Motor neuron (in vitro differentiated cells): ENCODE data around the gene VSTM4. TPM values are rescaled to one million over a fixed set of nuclear protein-coding genes. Genes with fewer than 3 reads are reported as not detected.

ENCODE experiments used
- ATAC-seq, 8 experiments: fragments of 200-7000 bp; cut with Tn5 transposase; replicated peaks in 6 of 8; 2 replicates each; pipeline ENCODE4 v1.8.0; 2021; ENCODE audit warnings: mild to moderate bottlenecking in 8 of 8, moderate library complexity in 8 of 8
- H3K27ac ChIP-seq, 2 donors: fragments of 250-450 bp; sonication (Bioruptor Pico); 2 replicates each; pipeline ENCODE4 v1.9.0; 2021; ENCODE audit warnings: antibody characterized with exemption in 2 of 2, mild to moderate bottlenecking in 2 of 2, moderate library complexity in 1 of 2
- H3K4me1 ChIP-seq, 2 donors: fragments of 250-450 bp; sonication (Bioruptor Pico); replicated peaks in 1 of 2; 2 replicates each; pipeline ENCODE4 v1.6.1; 2021; ENCODE audit warnings: antibody characterized with exemption in 2 of 2, mild to moderate bottlenecking in 2 of 2, moderate library complexity in 1 of 2
- H3K4me3 ChIP-seq, 5 donors: fragments of 250-450 bp; sonication (Bioruptor Pico); 2 replicates each; pipeline ENCODE4 v1.9.0; 2021; ENCODE audit warnings: antibody characterized with exemption in 5 of 5, mild to moderate bottlenecking in 5 of 5, moderate library complexity in 4 of 5
- WGBS, 10 experiments: fragments of 450-650 bp; shearing (Covaris generic); methylation state at CpG; one replicate each; pipeline ENCODE4 v1.0.0; 2022; 5-methylcytosine and 5-hydroxymethylcytosine counted together
- in situ Hi-C, 9 experiments: fragments of 400-800 bp; cut with MboI; loops; one replicate each; pipeline ENCODE4 v1.15.0; 2021; ENCODE audit warnings: low sequenced_read_pairs in 9 of 9, low pct_unique_long_range_greater_than_20kb in 2 of 9; ENCODE audit not compliant: unreplicated experiment in 9 of 9
- total RNA-seq, 8 experiments: library from RNA; unstranded; fragments of 300-600 nt; gene quantifications; 2 replicates each; pipeline versions ENCODE4 v1.2.3 to v1.2.4, GENCODE V29; 2022

Gene VSTM4
- total RNA-seq, 8 experiments from 2014 or later: 0.24 to 19.0 (median 2.0) TPM

DNA sequence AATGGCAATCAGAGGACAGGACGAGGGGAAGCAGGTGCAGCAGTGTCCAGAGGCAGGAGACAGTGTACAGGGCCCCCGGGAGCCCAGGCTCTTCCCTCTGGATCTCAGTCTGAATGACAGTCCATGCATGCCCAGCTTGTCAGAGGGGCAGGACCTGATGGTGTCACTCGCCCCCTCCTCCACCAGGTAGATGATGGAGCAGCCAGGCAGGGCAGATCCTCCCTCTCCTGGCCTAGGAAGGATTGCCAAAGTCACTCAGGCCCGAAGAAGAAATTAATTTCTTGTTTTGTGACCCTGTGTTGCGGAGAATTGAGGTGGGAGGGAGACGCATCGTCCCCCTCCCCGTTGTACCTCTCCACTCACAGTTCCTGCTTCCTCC lies 4.0 kb downstream of the VSTM4 start:
- no peak overlapping the region for H3K4me3 ChIP-seq
- ATAC-seq: no peak
- in situ Hi-C loops: no loop called here
- 20 to 89% (median 82%) methylated on average over 1 to 5 of the region's 8 CpGs; no CpG with 5 or more reads in 4 of the 10 experiments for WGBS, 10 experiments
- H3K4me1 ChIP-seq: peaks cover 3 to 7% of the 10 kb centered on the region in 2 donors
- H3K27ac ChIP-seq: no peak overlapping the region

DNA sequence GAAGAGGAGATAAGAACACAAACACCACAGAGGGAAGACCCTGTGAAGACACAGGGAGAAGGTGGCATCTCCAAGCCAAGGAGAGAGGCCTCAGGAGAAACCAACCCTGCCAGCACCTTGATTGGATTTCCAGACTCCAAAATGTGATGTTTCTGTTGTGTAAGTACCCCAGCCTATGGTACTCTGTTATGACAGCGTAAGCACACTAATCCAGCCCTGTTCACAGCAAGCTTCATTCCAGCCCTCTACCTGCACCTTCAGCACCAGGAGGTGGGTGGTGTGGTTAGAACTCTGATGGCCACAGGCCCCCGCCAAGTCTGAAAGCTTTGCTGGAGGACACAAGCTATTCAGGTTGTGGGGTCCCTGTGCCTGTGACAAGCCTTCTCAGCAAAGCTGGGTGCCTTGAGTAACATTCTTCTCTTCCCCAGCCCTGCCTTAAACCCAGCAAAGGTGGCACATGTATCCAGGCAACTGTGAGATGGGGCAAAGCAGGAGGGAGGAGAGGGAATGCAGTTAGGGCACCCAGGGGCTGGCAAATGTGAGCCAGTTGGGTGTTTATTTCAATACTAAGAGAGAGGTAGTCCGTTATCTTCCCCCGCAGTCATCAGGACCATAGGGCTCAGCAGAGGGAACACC lies 4.5 kb downstream of the VSTM4 start:
- no peak for ATAC-seq

DNA sequence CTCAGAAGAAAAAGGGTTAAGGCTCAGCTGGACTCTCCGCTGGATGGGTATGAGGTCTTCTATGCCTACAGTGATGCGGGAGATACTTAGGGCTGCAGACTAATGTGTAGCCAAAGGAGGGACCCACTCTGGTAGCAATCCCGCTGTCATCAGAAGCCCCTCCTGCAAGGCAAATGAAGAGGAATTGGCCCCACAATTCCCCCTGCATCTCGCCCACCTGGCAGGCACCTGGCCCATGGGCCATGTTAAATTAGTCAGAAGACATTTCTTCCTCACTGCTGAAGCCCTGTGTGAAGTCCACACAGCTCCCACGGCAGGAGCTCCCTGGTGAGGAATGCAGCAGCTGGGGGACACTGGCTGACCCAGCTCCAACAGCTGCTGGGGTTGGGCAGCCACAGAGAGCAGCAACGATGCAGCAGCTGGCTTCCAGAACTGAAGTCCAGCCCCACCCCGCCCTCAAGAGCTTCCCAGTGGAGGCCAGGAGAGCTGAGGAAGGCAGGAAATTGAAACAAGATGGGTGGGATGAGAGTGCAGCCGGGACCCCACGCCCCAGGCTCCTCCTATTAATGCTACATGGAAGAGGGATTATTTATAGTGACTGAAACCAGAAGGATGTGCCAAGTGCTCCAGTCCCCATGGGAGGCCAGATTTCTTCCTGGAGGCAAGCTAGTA lies 5.5 kb downstream of the VSTM4 start:
- in situ Hi-C loops: no loop called here
- Histone ChIP-seq H3K4me1 (peaks cover 3 to 7% of the 10 kb centered on the region in 2 donors), H3K4me3 (no peak overlapping the region), H3K27ac (no peak overlapping the region)
- peak in 7 of 8 experiments; percentile 15 to 98 (median 51) for ATAC-seq
- 0 to 100% (median 77%) methylated on average over 1 to 6 of the region's 9 CpGs for WGBS, 10 experiments

More for the DNA sequence above, 4.5 kb downstream of the VSTM4 start:
- H3K27ac ChIP-seq: no peak overlapping the region
- no peak overlapping the region for H3K4me3 ChIP-seq
- in situ Hi-C loops: no loop called here
- WGBS, 10 experiments: 70 to 100% (median 100%) methylated on average over 1 to 4 of the region's 4 CpGs; no CpG with 5 or more reads in 1 of the 10 experiments
- peaks cover 3 to 7% of the 10 kb centered on the region in 2 donors for H3K4me1 ChIP-seq

DNA sequence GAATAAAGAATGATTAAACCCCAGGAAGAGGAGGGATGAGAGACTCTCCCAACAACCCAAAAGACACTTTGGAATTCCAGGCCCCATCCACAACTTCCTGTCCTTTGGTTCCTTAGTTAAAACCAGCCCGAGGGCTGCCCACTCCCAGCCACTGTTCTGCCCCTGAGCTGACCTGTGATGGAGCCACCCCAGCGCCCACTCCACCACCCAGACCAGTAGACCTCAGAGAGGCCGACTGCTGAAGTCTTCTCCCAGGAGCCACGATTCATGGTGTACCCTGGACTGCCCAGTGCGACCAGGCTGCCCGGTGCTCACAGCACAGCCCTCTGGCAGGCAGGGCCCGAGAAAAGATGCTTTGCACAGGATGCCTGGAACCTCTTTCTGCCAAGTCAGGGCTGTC lies 6.7 kb downstream of the VSTM4 start:
- no peak for ATAC-seq
- H3K4me3 ChIP-seq: no peak overlapping the region
- H3K27ac ChIP-seq: no peak overlapping the region
- peaks cover 3 to 7% of the 10 kb centered on the region in 2 donors for H3K4me1 ChIP-seq
- WGBS, 10 experiments: 80 to 100% (median 100%) methylated on average over 1 of the region's 7 CpGs; no CpG with 5 or more reads in 6 of the 10 experiments
- in situ Hi-C loops: no loop called here

DNA sequence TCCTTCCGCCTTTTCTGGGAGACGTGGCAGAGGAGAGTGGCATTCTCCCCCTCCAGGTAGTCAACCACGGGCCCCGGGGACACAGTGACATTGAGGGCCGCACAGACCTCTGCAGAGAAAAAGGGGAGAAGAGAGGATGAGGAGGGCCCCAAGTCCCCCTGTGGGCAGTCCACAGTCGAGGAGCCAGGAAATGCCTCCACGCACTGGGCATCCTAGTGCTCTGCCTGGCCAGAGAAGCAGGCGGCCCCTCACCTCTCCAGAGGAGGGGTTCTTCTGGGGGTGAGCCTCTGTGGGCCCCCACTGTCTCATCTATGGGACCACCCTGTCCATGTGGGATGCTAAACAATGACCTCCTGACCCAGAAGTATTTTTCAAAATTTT lies 7.4 kb downstream of the VSTM4 start:
- Histone ChIP-seq H3K4me1 (peaks cover 3 to 7% of the 10 kb centered on the region in 2 donors), H3K4me3 (no peak overlapping the region), H3K27ac (no peak overlapping the region)
- in situ Hi-C loops: no loop called here
- ATAC-seq: no peak
- WGBS, 10 experiments: 74 to 100% (median 100%) methylated on average over 1 to 5 of the region's 8 CpGs; no CpG with 5 or more reads in 7 of the 10 experiments

DNA sequence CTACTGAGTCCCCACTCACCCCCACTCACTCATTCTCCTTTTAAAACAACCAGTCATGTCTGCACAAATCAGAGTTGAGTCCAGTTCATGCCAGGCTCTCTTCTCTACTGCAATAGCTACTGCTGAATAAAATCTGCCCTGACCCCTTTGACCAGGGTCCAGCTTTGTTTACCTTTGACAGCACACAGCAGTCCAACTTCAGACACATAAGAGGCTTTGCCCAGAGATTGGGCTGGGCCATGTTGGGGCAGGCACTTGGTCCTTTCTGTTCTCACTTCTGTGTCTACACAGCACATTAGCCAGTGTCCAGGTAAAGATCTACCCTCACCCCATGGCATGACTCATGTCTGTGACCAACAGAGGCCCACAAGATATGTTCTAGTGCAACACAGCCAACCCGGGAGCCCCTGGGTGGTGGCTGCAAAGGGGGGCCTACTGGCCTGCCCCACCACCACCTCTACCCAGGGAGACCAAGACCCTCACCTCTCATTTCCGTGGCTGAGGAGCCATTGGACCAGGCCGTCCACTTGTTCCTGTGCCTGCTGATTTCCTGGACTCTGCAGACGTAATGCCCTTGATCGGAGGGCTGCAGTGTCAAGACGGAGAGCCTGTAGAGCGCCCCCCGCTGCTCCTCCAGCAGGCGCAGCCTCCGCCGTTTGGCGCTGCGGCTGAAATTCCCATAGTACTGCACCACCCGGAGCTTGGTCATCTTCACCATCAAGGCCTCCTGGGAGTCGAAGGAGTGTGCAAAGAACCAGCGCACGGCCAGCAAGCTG lies 8.0 kb downstream of the VSTM4 start:
- WGBS, 10 experiments: 86 to 100% (median 93%) methylated on average over 1 to 7 of the region's 17 CpGs; no CpG with 5 or more reads in 3 of the 10 experiments
- Histone ChIP-seq H3K4me1 (peaks cover 3 to 7% of the 10 kb centered on the region in 2 donors), H3K4me3 (no peak overlapping the region), H3K27ac (no peak overlapping the region)
- no peak for ATAC-seq
- in situ Hi-C loops: no loop called here

DNA sequence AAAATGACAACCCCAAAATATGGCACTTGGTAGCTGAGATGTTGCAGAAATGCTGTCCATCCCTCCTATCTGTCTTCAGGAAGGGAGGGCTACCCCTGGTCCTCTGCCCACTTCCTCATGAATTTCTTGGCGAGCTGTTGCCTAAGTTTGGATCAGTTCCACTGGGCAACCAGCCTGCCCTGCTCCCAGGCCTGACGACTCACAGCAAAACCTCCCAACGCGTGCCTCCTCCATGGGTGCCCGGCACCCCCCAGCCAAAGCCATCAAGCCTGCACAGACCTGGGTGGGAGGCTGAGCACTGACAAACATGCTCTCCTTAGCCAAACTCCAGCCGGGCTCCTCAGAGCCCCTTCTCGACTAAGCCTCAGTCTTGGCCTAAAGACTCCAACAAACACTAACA lies 8.9 kb downstream of the VSTM4 start:
- H3K27ac ChIP-seq: no peak overlapping the region
- 0 to 80% (median 49%) methylated on average over 1 to 2 of the region's 7 CpGs; no CpG with 5 or more reads in 6 of the 10 experiments for WGBS, 10 experiments
- no peak overlapping the region for H3K4me3 ChIP-seq
- peaks cover 3 to 7% of the 10 kb centered on the region in 2 donors for H3K4me1 ChIP-seq
- in situ Hi-C loops: no loop called here
- ATAC-seq: no peak

DNA sequence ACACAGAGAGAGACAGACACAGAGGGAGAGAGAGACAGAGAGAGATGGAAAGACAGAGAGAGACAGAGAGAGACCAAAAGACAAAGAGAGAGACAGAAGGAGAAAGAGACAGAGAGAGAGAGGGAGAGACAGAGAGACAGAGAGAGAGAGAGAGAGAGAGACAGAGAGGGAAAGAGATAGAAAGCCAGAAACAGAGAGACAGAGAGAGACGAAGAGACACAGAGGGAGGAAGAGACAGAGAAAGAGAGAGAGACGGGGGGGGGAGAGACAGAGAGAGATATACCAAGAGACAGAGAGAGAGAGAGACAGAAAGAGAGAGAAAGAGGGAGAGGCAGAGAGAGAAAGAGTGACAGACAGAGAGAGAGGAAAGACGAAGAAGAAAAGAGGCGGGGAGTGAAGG lies 10.2 kb downstream of the VSTM4 start:
- ATAC-seq: no peak

DNA sequence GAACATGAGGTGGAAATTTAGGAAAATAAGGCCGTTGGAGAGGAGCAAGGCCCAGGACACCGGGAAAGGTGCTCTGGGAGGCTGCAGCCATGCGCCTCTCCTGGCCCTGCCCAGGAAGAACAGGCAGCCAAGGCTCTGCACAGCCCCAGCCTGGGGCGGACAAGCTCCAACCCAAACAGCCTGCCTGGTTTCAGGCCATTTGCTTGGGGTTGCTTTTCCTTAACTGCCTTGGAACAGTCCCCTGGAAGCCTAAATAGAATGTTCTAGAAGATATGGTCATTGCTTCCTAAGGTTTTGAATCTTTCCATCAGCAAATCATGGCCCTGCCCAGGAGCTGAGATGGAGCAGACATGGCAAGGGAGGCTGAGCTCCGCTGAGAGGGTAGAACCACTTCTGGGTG lies 11.0 kb downstream of the VSTM4 start:
- peaks cover 1 to 6% of the 10 kb centered on the region in 2 donors for H3K4me1 ChIP-seq
- WGBS, 10 experiments: 50 to 100% (median 95%) methylated on average over 1 to 4 of the region's 5 CpGs; no CpG with 5 or more reads in 2 of the 10 experiments
- no peak overlapping the region for H3K27ac ChIP-seq
- in situ Hi-C loops: no loop called here
- no peak overlapping the region for H3K4me3 ChIP-seq
- ATAC-seq: peak in 1 of 8 experiments; percentile 13

More for the DNA sequence above, 10.2 kb downstream of the VSTM4 start:
- Histone ChIP-seq H3K27ac (no peak overlapping the region), H3K4me3 (no peak overlapping the region), H3K4me1 (peaks cover 3 to 5% of the 10 kb centered on the region in 2 donors)
- in situ Hi-C loops: no loop called here
- 63 to 95% (median 73%) methylated on average over 2 to 4 of the region's 4 CpGs; no CpG with 5 or more reads in 1 of the 10 experiments for WGBS, 10 experiments

DNA sequence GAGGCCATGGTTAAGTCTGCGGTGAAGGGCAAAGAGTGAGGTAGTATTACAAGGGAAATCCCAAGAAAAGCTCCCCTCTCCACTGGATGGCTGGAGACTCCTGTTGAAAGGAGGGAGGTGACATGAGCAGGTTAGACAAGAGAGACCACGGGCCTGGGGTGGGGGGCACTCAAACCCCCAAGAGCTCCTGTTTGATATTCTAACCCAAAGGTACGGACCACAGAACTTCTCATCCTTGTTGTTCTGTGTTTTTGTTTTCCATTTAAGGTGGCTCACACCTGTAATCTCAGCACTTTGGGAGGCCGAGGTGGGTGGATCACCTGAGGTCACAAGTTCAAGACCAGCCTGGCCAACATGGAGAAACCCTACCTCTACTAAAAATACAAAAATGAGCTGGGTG lies 11.6 kb downstream of the VSTM4 start:
- Histone ChIP-seq H3K4me1 (peaks cover 7 to 10% of the 10 kb centered on the region in 2 donors), H3K27ac (no peak overlapping the region), H3K4me3 (no peak overlapping the region)
- in situ Hi-C loops: no loop called here
- 83 to 100% (median 100%) methylated on average over 1 to 3 of the region's 4 CpGs; no CpG with 5 or more reads in 5 of the 10 experiments for WGBS, 10 experiments
- ATAC-seq: no peak

DNA sequence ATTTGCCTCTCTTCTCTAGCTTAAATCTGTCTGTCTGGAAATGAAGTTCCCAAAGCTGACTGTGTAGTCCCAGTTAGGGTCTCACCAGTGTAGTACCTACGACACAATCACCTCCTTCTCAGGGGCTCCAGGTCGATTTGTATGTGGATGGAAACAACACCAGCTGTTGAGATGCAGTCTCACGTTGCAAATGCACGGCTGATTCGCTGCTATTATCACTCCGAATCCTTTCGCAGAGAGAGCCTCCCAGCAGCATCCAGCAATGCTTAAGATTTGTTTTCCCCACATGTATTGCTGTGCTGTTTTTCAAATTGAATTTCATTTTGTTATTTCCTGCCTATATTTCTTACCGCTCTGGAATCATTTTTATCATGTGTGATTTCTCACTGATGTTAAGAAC lies 16.3 kb downstream of the VSTM4 start:
- Histone ChIP-seq H3K27ac (no peak overlapping the region), H3K4me1 (peaks cover 34 to 36% of the 10 kb centered on the region in 2 donors), H3K4me3 (no peak overlapping the region)
- in situ Hi-C loops: no loop called here
- peak in 2 of 8 experiments; percentile 15 to 50 for ATAC-seq
- WGBS, 10 experiments: 42 to 100% (median 81%) methylated on average over 1 to 7 of the region's 8 CpGs

DNA sequence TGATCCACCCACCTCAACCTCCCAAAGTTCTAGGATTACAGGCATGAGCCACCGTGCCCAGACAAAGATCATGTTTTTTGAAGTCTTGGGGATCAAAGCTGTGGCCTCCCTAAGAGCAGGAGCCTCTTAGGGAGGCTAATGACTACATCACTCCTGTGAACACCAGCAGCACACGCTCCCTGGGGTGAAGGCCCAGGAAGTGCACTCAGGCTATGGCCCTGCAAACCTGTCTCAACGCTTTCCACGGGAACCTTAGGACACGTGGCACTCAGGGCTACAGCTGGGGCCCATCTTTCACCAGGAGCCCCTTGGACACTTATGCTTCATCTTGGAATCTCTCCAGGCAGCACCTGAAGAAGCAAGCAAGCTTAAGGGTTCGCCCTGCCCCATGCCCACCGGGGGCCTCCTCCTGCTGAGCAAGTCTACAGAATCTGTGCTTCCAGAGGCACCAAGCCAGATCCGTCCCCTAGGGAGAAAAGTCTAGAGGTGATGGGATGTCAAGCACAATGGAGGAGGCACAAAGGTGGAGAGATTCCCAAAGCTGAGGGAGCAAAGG lies 18.4 kb downstream of the VSTM4 start:
- peaks cover 36 to 39% of the 10 kb centered on the region in 2 donors for H3K4me1 ChIP-seq
- 20 to 100% (median 90%) methylated on average over 1 to 5 of the region's 8 CpGs; no CpG with 5 or more reads in 1 of the 10 experiments for WGBS, 10 experiments
- ATAC-seq: no peak
- H3K4me3 ChIP-seq: no peak overlapping the region
- H3K27ac ChIP-seq: no peak overlapping the region
- in situ Hi-C loops: no loop called here

DNA sequence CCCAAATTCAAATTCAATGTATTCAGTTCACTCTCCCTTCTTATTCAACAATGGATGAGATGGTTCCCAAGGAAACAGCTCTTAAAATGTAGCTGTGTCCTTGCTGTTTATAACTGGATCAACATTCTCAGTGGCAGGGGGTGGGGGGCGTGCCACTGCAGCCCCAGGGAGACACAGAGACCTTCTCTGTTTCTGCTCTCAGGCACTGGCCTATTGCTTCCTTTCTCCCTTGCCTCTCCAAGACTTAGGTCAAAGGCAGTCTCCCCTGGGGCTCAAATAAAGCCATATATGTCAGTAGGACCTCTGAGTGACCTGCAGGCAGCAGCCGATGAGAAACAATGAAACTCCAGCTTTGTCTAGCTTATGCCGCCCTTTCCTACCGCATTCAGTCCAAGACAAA lies 20.7 kb downstream of the VSTM4 start:
- peaks cover 36% of the 10 kb centered on the region in 2 donors for H3K4me1 ChIP-seq
- ATAC-seq: peak in 5 of 8 experiments; percentile 40 to 70 (median 68)
- in situ Hi-C loops: no loop called here
- WGBS, 10 experiments: 41 to 100% (median 80%) methylated on average over 1 to 4 of the region's 4 CpGs; no CpG with 5 or more reads in 4 of the 10 experiments
- peak overlapping the region; percentile 20 to 34 for H3K27ac ChIP-seq
- no peak overlapping the region for H3K4me3 ChIP-seq
